Loucy (cell line): ENCODE measurements around the gene SNX25.
"Not testable (repeated sequence)": the region's sequence is repeated elsewhere in the genome, so short reads cannot be mapped to it uniquely, and the experiment has no call there.

Experiments used
- EZH2phosphoT487 ChIP-seq: fragments of 200-600 bp; IDR thresholded peaks from 2 replicates; pipeline ENCODE4 v1.6.1; 2018; ENCODE audit warnings: antibody characterized with exemption, mild to moderate bottlenecking, moderate library complexity, borderline replicate concordance
- TF ChIP-seq, protein P1 (sequence below): fragments of 200-600 bp; sonication (generic); conservative IDR thresholded peaks from 2 replicates; pipeline ENCODE4 v1.5.1; 2014; ENCODE audit warnings: mild to moderate bottlenecking, antibody characterized with exemption, low read length

DNA sequence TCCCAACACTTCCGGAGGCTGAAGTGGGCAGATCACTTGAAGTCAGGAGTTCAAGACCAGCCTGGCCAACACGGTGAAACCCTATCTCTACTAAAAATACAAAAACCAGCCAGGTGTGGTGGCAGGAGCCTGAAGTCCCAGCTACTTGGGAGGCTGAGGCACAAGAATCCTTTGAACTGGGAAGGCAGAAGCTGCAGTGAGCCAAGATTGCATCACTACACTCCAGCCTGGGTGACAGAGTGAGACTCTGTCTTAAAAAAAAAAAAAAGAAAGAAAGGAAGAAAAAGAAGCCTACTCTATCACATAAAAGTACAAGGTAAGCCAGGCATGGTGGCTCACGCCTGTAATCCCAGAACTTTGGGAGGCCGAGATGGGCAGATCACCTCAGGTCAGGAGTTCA lies 11.2 kb upstream of the SNX25 start:
- TF ChIP-seq, protein P1, sequence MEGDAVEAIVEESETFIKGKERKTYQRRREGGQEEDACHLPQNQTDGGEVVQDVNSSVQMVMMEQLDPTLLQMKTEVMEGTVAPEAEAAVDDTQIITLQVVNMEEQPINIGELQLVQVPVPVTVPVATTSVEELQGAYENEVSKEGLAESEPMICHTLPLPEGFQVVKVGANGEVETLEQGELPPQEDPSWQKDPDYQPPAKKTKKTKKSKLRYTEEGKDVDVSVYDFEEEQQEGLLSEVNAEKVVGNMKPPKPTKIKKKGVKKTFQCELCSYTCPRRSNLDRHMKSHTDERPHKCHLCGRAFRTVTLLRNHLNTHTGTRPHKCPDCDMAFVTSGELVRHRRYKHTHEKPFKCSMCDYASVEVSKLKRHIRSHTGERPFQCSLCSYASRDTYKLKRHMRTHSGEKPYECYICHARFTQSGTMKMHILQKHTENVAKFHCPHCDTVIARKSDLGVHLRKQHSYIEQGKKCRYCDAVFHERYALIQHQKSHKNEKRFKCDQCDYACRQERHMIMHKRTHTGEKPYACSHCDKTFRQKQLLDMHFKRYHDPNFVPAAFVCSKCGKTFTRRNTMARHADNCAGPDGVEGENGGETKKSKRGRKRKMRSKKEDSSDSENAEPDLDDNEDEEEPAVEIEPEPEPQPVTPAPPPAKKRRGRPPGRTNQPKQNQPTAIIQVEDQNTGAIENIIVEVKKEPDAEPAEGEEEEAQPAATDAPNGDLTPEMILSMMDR, result not testable (repeated sequence)
- not testable (repeated sequence) for TF ChIP-seq EZH2phosphoT487
